ENCODE measurements around the gene RPRD1A.
A peak's percentile ranks its signal among the peaks of the same experiment; 100 is the strongest.
"Not testable (repeated sequence)": the region's sequence is repeated elsewhere in the genome, so short reads cannot be mapped to it uniquely, and the experiment has no call there.

The RPRD1A gene

GRCh38 chr18:35971661-35972196 is 95.6 kb downstream of the RPRD1A start:
- no peak for DNase-seq (ENCODE audit: low read depth in 2 of 2)

- DNase-seq (ENCODE audit: low read depth in 2 of 2): no peak
Measured at GRCh38 chr18:35969676-35970075, 97.7 kb downstream of the RPRD1A start.

GRCh38 chr18:35968278-35968880 is 99.0 kb downstream of the RPRD1A start:
- no peak for DNase-seq (ENCODE audit: low read depth in 2 of 2)

GRCh38 chr18:35967866-35968265 is 99.5 kb downstream of the RPRD1A start:
- not testable (repeated sequence) for DNase-seq (ENCODE audit: low read depth in 2 of 2)

GRCh38 chr18:35964319-35964718 is 103.0 kb downstream of the RPRD1A start:
- DNase-seq (ENCODE audit: low read depth in 2 of 2): no peak

- no peak for DNase-seq (ENCODE audit: low read depth in 2 of 2)
Measured at GRCh38 chr18:35962320-35962719, 105.0 kb downstream of the RPRD1A start.

GRCh38 chr18:35956226-35956625 is 111.1 kb downstream of the RPRD1A start:
- DNase-seq (ENCODE audit: low read depth in 2 of 2): no peak

GRCh38 chr18:35953688-35954087 is 113.7 kb downstream of the RPRD1A start:
- no peak for DNase-seq (ENCODE audit: low read depth in 2 of 2)

- DNase-seq (ENCODE audit: low read depth in 2 of 2): no peak
Measured at GRCh38 chr18:35950628-35950982, 116.8 kb downstream of the RPRD1A start.

- peak in 1 of 2 donors; percentile 16 for DNase-seq (ENCODE audit: low read depth in 2 of 2)
Measured at GRCh38 chr18:35949903-35950627, 117.3 kb downstream of the RPRD1A start.

- DNase-seq (ENCODE audit: low read depth in 2 of 2): no peak
Measured at GRCh38 chr18:35949090-35949489, 118.3 kb downstream of the RPRD1A start.

GRCh38 chr18:35948080-35948479 is 119.3 kb downstream of the RPRD1A start:
- DNase-seq (ENCODE audit: low read depth in 2 of 2): no peak

- DNase-seq (ENCODE audit: low read depth in 2 of 2): no peak
Measured at GRCh38 chr18:35942661-35943060, 124.7 kb downstream of the RPRD1A start.

GRCh38 chr18:35942133-35942532 is 125.2 kb downstream of the RPRD1A start:
- no peak for DNase-seq (ENCODE audit: low read depth in 2 of 2)

- DNase-seq (ENCODE audit: low read depth in 2 of 2): no peak
Measured at GRCh38 chr18:35941299-35941698, 126.1 kb downstream of the RPRD1A start.

All from stimulated activated CD4-positive, alpha-beta T cell treated with anti-CD3 and anti-CD28 coated beads, Interleukin-1b, Interleukin-23, amount 100 ng/mL, for 1 hour (primary cell).